ENCODE data around the gene ARL5C.

ARL5C gene

DNA sequence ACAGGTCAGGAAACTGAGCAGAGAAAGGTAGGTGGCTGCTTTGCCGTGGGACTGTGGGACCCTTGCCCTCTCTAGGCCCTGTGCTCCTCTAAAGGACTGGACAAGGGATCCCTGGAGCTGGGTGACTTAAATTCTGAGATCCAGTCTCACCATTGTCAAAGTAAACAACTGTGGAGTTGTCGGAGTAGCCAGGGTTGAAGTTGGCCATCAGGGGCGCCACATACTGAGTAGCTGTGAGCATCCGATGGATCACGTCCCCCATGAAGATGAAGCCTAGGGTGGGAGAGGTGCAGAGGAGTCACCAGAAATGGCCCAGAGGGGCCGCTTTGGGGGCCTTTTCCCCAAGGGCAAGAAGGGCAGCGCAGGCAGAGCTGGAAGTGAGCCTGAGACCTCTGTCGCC, 58.0 kb downstream of the ARL5C start:
- DNase-seq (ENCODE audit: low spot score) = peak; percentile 20

DNA sequence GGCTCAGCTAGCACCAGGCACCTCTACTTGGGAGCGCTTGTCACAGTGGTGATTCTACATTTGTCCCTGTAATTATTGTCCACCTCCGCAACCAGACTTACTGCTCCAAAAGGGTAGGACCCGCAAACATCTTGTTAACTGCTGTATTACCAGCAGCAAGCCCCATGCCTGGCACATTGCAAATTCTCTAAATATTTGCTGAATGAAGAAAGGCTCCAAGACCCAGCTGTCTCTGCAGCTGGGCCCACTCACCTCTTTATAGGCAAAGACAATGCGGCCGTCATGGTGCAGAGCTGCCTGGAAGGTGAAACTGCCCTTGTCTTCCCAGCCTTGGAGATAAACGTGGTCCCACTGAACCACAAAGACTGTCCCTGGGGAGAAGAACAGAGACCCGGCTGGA, 58.8 kb downstream of the ARL5C start:
- no peak for DNase-seq (ENCODE audit: low spot score)
